ENCODE data around the gene TBL2. TPM values are rescaled to one million over a fixed set of nuclear protein-coding genes. Genes with fewer than 3 reads are reported as not detected.

The TBL2 gene
- total RNA-seq, 4 donors from 2014 or later: 31.9 to 56.3 (median 46.2) TPM

- H3K4me3 ChIP-seq: no peak overlapping the region
- no peak for TF ChIP-seq EP300 (IDR thresholded peaks at IDR 0.05; ENCODE audit: low read depth)
- TF ChIP-seq POLR2A (IDR thresholded peaks at IDR 0.05): no peak
- TF ChIP-seq POLR2AphosphoS5 (IDR thresholded peaks at IDR 0.05): no peak
- no peak for TF ChIP-seq CTCF (IDR thresholded peaks at IDR 0.05)
- no peaks in the 10 kb centered on the region for H3K4me1 ChIP-seq
- H3K27me3 ChIP-seq: peaks cover 13% of the 10 kb centered on the region
- 10 to 45% methylated on average over 2 to 7 of the region's 7 CpGs for WGBS, 2 donors (ENCODE audit: low coverage in 1 of 2)
- no peaks in the 10 kb centered on the region for H3K9me3 ChIP-seq
- no peak overlapping the region for H3K27ac ChIP-seq
- no peaks in the 10 kb centered on the region for H3K36me3 ChIP-seq
- no peak for DNase-seq
- intact Hi-C loops (cut with DNase I; ENCODE audit: low total_unique reads) (loop anchor here (10.0 kb wide), 1 partner anchor 65 kb away; the partner anchor contains the start of gene VPS37D), in situ Hi-C loops (cut with MboI; ENCODE audit: low pct_ligation_motif_present in 1 of 4, low pct_unique_long_range_greater_than_20kb in 1 of 4, low sequenced_read_pairs in 3 of 4) (loop anchor here in 1 of 4 donors (10.0 kb wide), 1 partner anchor 125 kb away; no protein-coding TSS in a partner anchor)
Measured at GRCh38 chr7:73599916-73600315, 21.5 kb upstream of the TBL2 start.

- Histone ChIP-seq H3K36me3 (no peaks in the 10 kb centered on the region), H3K4me1 (no peaks in the 10 kb centered on the region), H3K27ac (no peak overlapping the region), H3K27me3 (peaks cover 13% of the 10 kb centered on the region), H3K9me3 (no peaks in the 10 kb centered on the region), H3K4me3 (no peak overlapping the region)
- in situ Hi-C loops (cut with MboI; ENCODE audit: low pct_ligation_motif_present in 1 of 4, low pct_unique_long_range_greater_than_20kb in 1 of 4, low sequenced_read_pairs in 3 of 4): no loop called here
- DNase-seq: no peak
- TF ChIP-seq POLR2A (IDR thresholded peaks at IDR 0.05) (no peak), POLR2AphosphoS5 (IDR thresholded peaks at IDR 0.05) (no peak), CTCF (IDR thresholded peaks at IDR 0.05) (no peak), EP300 (IDR thresholded peaks at IDR 0.05; ENCODE audit: low read depth) (no peak)
- WGBS, 2 donors (ENCODE audit: low coverage in 1 of 2): 75% methylated on average over 13 of the region's 13 CpGs; no CpG with 5 or more reads in 1 of the 2 donors
- intact Hi-C loops (cut with DNase I; ENCODE audit: low total_unique reads): no loop called here
Measured at GRCh38 chr7:73599151-73599882, 20.9 kb upstream of the TBL2 start.

- intact Hi-C loops (cut with DNase I; ENCODE audit: low total_unique reads) (no loop called here), in situ Hi-C loops (cut with MboI; ENCODE audit: low pct_ligation_motif_present in 1 of 4, low pct_unique_long_range_greater_than_20kb in 1 of 4, low sequenced_read_pairs in 3 of 4) (no loop called here)
- WGBS, 2 donors (ENCODE audit: low coverage in 1 of 2): 85 to 89% methylated on average over 4 to 5 of the region's 5 CpGs
Measured at GRCh38 chr7:73597978-73598782, 19.8 kb upstream of the TBL2 start.

More at GRCh38 chr7:73597978-73598782, 19.8 kb upstream of the TBL2 start:
- H3K4me3 ChIP-seq: no peak overlapping the region
- DNase-seq: no peak
- no peak overlapping the region for H3K27ac ChIP-seq
- H3K36me3 ChIP-seq: no peaks in the 10 kb centered on the region
- no peaks in the 10 kb centered on the region for H3K9me3 ChIP-seq
- no peaks in the 10 kb centered on the region for H3K4me1 ChIP-seq
- TF ChIP-seq POLR2AphosphoS5 (IDR thresholded peaks at IDR 0.05) (no peak), CTCF (IDR thresholded peaks at IDR 0.05) (no peak), POLR2A (IDR thresholded peaks at IDR 0.05) (no peak), EP300 (IDR thresholded peaks at IDR 0.05; ENCODE audit: low read depth) (no peak)
- peaks cover 7% of the 10 kb centered on the region for H3K27me3 ChIP-seq
